ENCODE data around the gene CFI.

CFI gene

DNA sequence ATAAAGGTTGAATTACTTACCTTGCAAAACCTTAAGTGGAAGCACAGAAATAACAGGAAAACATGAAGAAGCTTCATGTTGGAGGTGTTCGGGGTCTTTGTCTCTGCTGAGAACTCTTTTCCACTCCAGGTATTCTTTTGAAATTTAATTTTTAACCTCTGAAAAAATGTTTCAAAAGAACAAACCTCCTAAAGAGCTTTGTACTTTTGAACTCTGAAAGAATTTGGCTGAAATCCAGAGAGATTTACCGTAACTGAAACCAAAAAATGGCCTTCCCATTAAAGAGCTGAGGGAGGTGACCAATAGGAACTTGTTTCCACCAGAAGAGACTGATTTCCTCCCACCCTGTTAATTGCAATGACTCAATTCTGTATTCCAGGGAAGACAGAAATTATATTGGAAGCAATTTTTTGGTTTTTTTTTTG, at the start of gene CFI:
TSS of gene CFI (minus strand) at position 105 of the 425 bp plus-strand sequence. CDS start at position 77, 28 bp downstream.
- no peak for DNase-seq (ENCODE audit: low read depth)

DNA sequence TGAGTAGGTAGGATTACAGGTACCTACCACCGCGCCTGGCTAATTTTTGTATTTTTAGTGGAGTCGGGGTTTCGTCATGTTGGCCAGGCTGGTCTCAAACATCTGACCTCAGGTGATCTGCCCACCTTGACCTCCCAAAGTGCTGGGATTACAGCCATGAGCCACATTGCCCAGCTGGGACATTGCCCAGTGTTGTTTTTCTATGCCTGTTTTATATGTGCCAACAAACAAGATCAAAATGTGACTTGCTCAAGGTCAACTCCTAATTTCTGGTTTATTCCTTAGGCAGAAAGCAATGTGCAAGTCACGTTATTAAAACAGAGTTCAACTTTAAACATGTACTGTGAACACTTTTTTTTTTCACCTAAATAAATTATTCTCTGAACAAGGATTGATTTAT, 48.8 kb upstream of the CFI start:
- DNase-seq (ENCODE audit: low read depth) = no peak

DNA sequence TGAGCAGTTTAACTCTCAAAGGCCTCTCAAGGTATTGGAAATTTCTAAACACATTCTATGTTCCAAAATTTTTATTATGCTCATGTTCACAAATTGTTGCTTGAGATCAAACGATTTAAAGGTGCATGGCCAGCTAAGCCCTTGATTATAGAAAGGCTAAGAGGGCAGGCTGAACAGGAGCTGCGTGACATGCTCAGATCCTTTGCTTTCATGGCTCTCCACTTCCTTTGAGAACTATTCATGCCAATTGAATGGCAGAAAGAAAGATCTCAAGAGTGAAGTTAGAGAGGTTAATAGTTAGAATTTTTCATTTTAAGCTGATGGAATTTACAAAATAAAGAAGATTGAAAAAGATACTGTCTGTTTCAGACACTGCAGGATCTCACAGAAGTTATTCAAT, 46.7 kb upstream of the CFI start:
- DNase-seq (ENCODE audit: low read depth) = no peak

DNA sequence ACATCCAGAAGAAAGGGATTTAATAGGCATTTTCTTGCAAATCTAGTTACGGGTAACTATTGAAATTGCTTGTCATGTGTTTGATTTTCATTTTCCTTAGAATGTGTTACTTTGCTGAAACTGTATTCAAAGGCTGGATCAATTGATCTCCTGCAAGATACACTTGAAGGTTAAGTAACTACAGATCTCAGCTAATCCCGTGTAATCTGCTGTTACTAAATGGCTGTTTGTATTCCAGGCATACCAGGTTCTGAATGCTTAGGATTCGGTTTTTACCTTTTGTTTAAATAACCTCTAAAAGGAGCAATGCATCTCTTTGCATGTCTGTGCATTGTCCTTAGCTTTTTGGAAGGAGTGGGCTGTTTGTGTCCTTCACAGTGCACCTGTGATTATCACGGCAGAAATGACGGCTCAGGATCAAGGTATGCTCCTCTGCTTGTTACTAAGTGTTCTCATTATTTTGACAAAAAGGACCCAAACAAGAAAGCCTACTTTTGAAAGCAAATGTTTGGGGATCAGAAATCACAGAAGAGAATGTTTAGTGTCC, 46.2 kb upstream of the CFI start, which contains the start of gene LRIT3:
TSS of gene LRIT3 (plus strand) at position 212 of the 547 bp plus-strand sequence. CDS start at position 307, 95 bp downstream.
- DNase-seq (ENCODE audit: low read depth) = no peak

DNA sequence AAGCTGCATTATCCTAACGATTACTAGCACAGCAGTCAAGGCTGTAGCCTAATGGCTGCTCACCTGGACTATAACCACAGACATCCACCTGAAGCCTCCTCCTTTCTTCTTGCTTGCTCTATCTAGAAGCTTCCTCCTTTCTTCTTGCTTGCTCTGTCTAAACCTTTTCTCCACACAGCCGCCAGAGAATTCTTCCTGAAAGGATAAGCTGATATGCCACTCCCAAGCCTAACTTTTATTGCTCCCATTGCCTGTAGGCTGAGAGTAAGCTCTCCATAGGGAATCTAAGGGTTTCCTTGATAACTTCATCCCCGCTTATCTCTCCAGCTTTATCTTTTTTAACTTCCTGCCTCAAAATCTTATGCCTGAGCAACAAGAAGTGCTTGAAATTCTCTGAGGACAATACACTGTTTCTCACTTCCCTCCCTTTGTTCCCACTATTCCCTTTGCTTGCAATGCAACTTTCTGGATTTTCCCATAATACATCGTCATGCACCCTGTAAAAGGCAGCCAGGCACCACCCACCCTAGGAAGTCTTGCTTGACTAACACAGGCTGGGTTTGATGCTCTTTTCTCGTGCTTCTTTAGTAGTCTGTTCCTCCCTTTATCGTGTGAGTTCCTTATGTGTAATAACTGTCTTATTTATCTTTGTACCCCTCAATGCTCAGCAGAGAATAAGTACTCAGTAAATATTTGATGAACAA, 44.7 kb upstream of the CFI start:
- DNase-seq (ENCODE audit: low read depth) = no peak

DNA sequence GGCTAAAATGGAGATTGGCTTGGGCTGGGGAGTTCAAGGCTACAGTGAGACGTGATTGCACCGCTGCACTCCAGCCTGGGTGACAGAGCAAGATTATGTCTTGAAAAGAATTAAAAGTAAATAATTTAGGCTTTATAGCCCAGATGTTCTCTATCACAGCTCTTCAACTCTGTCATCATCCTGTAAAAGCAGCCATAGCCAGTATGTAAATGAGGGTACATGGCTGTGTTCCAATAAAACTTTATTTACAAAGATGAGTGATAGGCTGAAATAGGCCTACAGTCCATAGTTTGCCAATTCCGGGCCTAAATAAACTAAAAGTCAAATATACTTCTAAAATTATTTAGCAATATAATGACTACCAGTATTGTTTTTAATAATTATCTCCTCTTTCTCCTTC, 35.2 kb upstream of the CFI start:
- no peak for DNase-seq (ENCODE audit: low read depth)

DNA sequence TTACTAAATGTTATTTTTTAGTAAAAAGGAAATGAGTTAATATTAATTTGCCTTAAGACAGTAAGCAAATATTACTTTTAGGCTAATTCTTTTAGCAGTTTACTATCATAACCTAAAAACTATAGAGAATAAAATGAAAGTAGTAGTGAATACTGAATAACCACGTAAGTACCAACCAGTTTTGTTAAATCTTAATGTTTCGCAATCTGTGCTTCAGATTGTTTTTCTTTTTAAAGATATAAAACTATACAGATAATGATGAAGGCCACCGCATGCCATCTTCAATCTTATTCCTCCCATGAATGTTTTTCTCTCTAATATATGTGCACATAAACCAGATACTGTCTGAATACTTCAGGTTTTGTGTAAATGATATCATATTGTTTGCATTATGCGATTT, 32.0 kb upstream of the CFI start:
- no peak for DNase-seq (ENCODE audit: low read depth)

DNA sequence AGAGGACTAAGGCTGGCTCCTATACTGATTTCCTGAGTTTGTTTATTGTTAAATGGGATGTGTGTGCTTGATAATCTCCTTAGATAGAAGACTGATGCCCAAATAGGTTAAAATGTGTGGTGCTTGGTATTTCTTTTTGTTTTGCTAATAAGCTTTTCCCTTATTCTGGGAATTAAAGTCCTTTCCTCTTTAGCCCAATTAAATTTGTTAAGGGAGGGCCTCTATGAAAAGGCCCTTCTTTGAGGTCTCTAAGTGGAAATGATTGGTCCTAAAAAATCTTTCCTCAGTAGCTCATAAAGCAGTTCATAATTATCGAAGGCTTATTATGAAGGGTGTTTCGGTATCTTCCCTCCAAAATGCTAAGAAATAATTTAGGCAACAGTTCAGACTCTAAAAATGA, 25.9 kb upstream of the CFI start, which contains the start of gene RRH:
TSS of gene RRH (plus strand) at position 301 of the 400 bp plus-strand sequence. CDS start at position 357, 56 bp downstream.
- no peak for DNase-seq (ENCODE audit: low read depth)

DNA sequence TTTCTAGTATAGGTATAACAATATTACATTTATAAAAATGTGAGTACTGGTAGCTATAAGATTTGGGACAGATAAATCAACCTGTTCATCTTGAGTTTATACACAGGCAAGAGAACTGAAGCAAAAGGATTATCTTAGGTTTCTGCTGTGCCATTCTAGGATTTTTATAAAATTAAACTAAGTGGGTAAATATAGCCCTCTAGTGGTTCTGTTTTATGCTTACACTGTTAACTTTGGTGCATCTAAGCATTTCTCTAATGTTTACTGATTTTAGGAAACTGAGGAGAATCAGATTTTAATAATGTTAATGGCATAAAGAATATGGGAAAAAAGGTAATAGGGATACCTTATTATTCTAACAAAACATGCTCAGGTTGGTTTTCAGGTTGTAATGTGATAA, 24.9 kb upstream of the CFI start:
- DNase-seq (ENCODE audit: low read depth) = no peak

DNA sequence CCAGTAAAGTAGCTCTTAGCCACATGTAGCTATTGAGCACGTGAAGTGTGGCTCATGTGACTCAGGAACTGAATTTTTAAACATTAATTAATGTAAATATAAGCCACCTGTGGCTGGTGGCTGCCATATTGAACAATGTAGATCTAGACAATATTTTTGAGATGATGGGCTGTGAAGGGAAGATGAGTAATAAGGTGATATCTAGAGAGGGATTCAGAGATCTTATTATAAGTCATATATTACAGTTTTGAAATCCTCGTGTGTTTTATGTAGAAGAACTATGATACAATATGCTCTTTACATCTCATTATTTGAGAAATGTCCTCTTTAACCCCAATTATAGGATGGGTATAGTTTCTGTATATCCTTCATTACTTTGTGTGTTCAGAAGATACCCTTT, 19.4 kb upstream of the CFI start:
- DNase-seq (ENCODE audit: low read depth) = no peak

DNA sequence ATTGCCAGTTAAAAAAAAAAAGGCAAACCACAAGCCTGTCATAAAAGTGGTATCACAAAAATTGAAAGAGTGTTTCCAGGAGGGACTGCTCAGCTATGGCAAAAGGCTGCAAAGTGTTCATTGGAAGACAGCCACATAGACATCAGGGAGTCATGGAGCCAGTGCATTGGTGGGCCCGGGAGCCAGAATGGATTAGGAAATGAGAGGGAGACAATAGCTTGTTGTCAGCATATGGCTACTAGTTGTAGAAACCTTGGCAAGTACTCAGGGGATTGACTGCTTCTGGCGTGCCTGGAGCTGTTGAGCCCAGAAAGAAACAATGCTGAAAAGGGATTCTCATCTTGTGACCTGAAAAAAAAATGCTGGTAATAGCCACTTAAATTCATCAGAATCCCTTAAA, 18.8 kb upstream of the CFI start:
- DNase-seq (ENCODE audit: low read depth) = no peak

DNA sequence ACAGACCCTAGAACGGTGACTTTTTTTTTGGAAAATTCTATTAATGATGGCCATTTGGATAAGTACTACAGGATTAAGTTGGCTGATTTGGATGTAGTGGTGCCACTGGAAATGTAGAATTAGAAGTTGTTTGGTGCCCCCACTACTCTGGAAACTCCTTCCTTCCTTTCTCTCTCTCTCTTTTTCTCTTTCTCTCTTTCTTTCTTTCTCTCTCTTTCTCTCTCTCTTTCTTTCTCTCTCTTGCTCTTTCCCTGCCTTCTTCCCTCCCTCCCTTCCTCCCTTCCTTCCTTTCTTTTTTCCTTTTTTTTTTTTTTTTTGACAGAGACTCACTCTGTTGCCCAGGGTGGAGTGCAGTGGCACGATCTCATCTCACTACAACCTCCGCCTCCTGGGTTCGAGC, 16.5 kb upstream of the CFI start:
- DNase-seq (ENCODE audit: low read depth) = no peak

DNA sequence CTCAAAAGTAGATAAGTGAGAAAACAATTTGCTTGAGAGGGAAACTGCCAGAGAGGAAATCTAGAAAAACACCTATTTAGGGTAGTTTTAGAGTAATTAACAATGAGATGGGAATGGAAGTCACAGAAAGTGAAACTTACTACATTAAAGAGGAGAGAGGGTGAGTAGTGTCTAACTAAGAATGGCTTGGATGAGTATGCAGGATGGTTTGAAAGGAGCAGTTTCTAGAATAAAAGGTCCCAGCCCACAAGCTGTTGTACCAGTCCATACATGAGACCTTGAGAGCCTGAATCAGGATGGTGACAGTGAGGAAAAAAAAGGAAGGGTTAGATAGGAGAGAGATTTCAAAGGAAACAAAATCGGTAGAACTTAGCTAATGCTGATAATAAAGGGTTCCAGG, 15.1 kb upstream of the CFI start:
- no peak for DNase-seq (ENCODE audit: low read depth)

DNA sequence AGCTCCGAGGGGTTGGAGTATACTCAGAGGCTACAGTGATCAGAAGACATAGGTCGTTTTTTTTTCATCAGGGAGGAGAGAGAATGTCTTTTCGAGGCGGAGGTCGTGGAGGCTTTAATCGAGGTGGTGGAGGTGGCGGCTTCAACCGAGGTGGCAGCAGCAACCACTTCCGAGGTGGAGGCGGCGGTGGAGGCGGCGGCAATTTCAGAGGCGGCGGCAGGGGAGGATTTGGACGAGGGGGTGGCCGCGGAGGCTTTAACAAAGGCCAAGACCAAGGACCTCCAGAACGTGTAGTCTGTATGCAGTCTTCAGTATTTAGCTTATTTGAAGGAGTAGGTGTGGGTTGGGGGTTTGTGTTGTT, 14.3 kb upstream of the CFI start:
- DNase-seq (ENCODE audit: low read depth) = peak; percentile 11

DNA sequence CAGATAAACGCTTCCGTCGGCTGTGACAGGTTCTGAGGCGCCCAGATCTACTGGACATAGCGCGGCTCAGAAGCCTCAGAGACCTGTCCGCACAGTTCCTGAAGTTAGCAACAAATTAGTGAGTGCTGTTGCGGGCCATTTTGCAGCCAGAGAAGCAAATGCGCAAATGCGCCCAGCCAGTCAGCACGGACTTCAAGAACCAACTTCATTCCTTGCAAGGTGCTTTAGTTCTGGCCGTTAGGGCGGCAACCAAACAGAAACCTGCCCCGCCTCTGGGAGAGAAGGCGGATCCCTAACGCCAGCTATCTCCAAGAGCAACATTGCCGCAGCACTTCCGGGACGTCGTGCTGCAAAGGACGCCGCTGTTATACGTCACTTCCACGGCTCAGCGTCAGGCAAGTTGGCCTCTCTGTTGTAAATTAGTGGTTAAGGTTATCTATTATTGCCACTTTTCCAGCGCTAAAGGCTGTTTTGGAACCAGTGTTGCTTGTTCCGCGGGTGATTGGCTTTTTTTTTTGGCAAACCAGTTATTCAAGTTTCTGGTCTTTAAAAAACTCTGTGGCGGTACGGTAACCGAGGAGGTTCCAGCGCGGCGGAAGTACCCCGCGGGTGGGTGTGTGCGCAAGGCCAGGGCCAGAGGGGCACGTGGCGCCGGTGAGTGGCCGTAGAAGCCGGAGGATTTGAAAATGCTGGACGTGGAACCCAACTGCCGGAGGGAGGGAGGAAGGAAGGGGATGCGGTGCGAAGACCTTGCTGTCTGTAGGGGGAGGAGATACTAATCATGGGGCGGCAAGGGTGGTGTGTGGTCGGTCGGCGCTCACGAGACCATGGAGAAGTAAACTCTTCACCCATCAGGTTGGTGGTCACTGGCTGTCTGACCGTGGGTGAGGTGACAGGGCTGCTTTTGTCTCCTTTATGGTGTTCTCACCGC, 13.6 kb upstream of the CFI start, which contains the start of gene GAR1:
TSS of gene GAR1 (plus strand) at position 612 of the 931 bp plus-strand sequence. CDS start 403 bp downstream, outside the sequence.
- peak; percentile 80 for DNase-seq (ENCODE audit: low read depth)

DNA sequence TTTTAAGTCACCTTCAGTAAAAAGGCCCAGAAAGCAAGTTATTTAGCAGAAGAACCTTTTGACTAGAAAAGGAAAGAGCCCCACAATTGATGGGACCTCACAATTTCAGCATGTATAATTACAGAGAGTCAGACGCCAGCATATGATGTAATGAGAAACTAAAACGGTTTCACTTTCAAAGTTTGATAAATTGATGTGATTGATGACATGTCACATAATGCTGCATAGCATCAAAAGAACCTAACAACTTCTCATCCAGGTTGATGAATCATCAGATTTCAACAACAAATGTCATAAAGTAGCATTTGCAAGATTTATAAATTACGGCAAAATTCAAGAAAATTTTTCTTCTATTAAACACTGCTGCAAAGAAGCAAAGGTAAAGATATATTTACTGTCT, 9.9 kb upstream of the CFI start:
- DNase-seq (ENCODE audit: low read depth) = no peak

DNA sequence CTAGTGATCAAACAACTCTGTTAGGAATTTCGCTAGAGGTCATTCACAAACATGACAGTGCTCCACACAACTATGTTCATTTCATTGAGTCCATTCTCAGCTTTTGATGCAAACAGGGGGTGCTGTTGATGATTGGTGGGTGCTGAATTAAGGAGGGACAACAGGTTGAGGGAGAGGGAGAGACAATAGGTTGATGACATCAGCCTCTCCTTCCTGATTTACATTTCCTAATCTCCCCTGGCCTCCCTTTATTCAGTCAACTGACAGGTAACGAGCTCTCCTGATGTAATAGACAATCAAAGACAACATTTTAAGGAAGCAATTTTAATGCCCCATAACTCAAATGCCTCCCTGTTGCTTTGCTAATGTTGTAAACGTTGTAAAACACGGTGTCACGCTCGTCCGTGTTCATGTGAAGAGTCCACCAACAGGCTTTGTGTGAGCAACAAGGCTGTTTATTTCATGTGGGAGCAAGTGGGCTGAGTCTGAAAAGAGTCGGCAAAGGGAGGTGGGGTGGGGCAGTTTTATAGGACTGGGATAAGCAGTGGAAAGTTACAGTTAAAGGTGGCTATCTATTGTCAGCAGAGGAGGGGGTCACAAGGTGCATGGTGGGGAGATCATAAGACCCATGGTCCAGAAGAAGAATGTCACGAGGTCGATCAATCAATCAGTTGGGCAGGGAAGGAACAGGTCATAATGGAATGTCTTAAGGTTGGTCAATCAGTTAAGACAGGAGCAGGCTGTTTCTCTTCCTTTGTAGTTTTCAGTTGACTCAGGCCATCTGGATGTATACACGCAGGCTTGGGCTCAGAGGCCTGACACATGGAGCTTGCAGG, 9.0 kb upstream of the CFI start:
- no peak for DNase-seq (ENCODE audit: low read depth)

DNA sequence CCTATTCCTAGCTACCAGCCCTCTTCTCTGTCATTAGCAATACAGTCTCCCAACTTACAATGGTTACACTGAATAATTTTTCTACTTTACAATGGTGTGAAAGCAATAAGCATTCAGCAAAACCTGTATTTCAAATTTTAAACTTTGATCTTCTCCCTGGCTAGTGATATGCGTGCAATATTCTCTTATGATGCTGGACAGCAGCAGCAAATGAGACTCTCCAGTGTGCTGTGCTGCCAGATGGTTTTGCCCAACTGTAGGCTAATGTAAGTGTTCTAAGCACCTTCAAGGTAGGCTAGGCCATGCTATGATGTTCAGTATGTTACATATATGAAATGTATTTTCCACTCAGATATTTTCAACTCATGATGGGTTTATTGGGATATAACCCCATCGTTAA, 7.9 kb upstream of the CFI start:
- no peak for DNase-seq (ENCODE audit: low read depth)

DNA sequence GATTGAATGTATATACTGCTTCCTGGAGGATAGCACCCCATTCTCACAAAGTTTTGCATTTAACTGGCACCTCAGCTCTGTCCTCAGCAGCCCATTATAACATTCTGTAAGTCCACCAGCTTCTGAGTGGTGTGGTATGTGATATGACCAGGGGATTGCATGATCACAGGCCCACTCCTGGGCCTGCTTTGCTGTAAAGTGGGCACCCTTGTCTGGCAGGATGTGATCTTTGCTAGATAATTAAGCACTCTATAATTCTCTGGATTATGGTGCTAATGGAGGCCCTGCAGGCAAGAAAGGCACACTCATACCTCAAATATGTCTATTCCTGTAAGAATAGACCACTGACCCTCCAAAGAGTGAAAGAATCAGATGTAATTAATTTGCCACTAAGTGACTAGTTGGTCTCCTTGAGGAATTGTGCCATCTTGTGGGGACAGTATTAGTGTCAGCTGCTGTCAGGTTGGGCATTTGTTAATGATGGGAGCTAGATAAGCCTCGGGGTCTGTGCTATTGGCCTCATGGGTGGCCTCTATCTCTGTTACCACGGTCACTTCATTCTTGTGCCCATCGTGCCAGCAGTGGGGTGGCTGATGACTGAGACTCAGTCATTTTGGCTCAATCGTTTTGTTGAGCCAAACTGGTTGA, 2.2 kb upstream of the CFI start:
- no peak for DNase-seq (ENCODE audit: low read depth)

DNA sequence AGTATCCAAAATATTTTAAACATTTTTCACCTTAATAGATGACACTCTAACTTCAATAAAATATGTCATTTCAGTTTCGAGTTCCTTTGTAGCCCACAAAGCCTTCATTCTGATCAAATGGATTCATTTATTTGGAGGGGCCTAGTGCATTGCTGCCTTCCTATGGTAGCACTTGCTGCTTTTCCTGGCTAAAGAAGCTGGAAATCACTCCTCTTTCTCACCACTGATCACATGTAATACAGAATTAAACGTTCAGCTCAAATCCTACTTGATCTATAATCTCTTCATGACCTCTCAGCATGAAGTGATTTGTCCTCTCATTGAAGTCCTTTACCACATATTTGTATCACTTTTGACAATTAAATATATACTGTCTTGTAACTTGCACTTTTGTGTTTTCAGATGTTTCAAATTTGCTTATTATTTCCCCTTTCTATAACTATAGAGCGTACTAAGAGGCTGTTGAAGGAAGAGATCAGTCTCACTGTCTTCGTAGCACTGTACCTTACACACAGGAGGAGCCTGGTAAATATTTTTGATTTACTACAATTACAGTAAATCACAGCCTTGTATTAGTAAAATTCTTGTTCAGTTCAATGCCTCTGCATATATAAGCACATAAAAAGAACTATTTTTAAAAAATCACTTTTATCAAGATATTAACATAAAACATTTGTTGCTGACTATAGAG, 555 bp downstream of the CFI start:
- no peak for DNase-seq (ENCODE audit: low read depth)

DNA sequence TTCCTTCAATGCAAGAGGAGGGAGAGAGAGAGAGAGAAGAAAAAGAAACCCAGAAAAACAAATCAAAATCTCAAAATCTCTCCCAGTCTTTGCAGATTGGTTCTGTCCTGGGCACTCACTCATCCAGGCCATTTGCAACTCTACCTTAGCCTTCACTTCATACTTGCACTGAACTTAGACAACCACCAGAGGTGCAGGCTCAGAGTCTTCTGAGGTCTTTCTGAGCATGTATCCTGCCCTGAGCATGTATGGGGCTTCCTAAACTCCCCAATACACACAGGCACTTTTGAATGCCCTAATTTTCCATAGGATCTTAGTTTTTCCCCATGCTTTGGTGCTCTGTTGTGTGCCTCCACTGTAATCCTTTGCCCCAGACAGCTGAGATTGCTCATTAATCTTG, 2.9 kb downstream of the CFI start:
- no peak for DNase-seq (ENCODE audit: low read depth)
